SK-N-SH (cell line): ENCODE data around the gene THEMIS.

ENCODE experiments used
- NFIC ChIP-seq: IDR thresholded peaks from 2 replicates; pipeline ENCODE4 v1.4.0; 2012; ENCODE audit warnings: borderline replicate concordance
- POLR2AphosphoS5 ChIP-seq: IDR thresholded peaks from 2 replicates; pipeline ENCODE4 v1.6.1; 2012; ENCODE audit warnings: low read depth, low read length
- TF ChIP-seq, protein P1 (sequence below): fragments of 200-600 bp; sonication (generic); IDR thresholded peaks from 2 replicates; pipeline ENCODE4 v1.6.1; 2017; ENCODE audit warnings: antibody characterized with exemption, mild to moderate bottlenecking, moderate library complexity

GRCh38 chr6:127695108-127695507 lies 205.8 kb downstream of the THEMIS start:
- TF ChIP-seq NFIC (no peak), POLR2AphosphoS5 (no peak)
- TF ChIP-seq, protein P1, sequence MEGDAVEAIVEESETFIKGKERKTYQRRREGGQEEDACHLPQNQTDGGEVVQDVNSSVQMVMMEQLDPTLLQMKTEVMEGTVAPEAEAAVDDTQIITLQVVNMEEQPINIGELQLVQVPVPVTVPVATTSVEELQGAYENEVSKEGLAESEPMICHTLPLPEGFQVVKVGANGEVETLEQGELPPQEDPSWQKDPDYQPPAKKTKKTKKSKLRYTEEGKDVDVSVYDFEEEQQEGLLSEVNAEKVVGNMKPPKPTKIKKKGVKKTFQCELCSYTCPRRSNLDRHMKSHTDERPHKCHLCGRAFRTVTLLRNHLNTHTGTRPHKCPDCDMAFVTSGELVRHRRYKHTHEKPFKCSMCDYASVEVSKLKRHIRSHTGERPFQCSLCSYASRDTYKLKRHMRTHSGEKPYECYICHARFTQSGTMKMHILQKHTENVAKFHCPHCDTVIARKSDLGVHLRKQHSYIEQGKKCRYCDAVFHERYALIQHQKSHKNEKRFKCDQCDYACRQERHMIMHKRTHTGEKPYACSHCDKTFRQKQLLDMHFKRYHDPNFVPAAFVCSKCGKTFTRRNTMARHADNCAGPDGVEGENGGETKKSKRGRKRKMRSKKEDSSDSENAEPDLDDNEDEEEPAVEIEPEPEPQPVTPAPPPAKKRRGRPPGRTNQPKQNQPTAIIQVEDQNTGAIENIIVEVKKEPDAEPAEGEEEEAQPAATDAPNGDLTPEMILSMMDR = no peak
